Iris pigment epithelial cell (primary cell): ENCODE results near the gene FBN2.
"Not testable (repeated sequence)": the region's sequence is repeated elsewhere in the genome, so short reads cannot be mapped to it uniquely, and the experiment has no call there.

Experiments
- DNase-seq: peaks from one replicate; pipeline ENCODE4 v3.0.0-alpha.2; 2011; ENCODE audit warnings: low read depth

Gene FBN2

DNA sequence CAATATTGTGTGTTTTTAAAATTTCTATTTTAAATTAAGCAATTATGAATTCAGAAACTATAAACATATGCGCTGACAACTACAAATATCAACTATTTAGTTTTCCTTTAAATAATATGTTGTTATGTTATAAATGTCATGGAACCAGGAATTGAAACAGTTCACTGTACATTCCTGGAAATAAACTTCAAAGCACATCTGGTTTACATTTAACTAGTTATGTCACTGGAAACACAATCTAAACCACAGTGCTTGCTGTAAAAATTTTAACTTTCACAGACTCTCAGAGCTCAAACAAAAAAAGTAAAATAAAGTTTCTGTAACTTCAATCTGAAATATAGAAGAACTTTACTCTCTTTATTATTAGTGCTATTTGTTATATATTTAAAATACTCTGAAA is 179.2 kb downstream of the FBN2 start:
- DNase-seq, result no peak

DNA sequence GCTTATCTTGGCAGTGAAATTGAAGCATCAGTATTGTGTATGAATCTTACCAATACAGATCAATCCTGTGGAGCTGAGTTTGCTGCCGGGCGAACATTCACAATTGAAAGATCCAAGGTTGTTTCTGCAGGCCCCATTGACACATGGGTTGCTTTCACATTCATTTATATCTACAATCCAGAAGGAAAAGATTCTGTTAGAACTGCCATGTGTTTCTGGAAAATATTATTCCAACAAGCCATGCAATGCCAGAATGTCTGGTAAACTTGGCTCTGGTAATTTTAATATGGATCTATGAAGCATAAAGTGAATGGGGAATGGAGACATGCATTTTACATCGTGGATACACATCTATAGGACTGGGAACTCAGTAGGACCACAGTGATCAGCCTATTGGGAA is 180.8 kb downstream of the FBN2 start:
- DNase-seq, result no peak

DNA sequence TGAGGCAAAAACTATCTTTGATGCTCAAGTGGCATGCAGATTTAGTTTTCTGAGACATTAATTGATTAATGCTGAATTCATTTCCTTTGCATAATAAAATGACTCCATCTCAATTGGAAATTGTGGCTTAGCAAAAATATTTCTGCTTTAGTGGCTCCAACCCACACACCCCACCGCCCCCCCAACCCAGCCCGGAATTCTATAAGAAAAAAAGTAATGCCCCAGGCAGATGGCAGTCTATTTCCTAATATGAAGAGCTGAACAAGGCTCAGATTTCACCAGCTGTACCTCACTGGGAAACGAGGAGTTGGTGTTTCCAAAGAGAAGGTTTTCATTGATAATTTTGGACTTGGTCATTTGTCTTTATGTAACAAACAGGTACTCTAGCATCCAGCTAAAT is 182.1 kb downstream of the FBN2 start:
- peak; percentile 38 for DNase-seq

DNA sequence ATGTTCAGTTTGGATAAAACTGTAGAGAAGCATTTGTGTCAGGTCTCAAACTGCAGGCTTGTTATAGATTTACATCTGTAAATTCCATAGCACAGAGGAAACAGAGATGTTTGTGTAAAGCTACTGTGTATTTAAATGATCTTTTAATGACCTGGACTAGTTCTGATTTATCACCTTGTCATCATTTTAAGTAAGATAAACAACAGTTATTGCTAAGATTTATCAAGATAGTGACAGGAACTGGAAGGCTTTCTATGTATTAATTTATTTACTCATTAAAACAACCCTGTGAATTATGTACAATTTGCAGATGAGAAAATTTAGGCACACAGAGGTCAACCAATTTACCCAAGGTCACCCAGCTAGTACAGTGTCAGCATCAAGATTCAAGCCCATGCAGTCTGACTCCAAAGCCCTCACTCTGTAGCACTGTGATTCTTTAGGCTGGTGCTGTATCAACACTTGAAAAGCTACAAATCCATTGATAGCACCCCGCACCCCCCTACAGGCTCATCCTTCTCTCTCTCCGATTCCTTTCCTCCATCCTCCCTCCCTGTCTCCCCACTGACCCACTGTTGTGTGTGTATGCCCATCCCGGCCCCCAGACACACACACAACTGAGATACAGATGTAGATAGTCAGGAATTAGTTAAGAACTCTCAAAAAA is 184.5 kb downstream of the FBN2 start:
- no peak for DNase-seq

DNA sequence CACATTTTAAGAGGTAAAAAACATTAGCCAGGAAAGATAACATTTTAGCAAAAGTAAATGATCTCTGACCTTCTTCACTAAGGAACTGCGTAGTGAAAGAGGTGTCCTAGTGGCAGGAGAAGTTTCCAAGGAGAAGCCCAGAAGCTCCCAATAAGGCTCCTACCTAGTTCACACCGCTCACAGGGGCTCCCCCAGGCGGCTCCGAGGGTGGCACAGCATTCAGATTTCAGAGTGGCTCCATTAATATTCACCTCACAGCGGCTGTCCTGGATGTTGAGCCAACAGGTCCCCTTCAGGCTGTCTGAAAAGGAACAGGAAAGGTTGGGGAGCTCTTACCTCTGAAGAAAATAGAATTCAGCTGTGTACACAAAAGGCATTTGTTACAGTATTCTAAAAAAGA is 187.3 kb downstream of the FBN2 start:
- no peak for DNase-seq

DNA sequence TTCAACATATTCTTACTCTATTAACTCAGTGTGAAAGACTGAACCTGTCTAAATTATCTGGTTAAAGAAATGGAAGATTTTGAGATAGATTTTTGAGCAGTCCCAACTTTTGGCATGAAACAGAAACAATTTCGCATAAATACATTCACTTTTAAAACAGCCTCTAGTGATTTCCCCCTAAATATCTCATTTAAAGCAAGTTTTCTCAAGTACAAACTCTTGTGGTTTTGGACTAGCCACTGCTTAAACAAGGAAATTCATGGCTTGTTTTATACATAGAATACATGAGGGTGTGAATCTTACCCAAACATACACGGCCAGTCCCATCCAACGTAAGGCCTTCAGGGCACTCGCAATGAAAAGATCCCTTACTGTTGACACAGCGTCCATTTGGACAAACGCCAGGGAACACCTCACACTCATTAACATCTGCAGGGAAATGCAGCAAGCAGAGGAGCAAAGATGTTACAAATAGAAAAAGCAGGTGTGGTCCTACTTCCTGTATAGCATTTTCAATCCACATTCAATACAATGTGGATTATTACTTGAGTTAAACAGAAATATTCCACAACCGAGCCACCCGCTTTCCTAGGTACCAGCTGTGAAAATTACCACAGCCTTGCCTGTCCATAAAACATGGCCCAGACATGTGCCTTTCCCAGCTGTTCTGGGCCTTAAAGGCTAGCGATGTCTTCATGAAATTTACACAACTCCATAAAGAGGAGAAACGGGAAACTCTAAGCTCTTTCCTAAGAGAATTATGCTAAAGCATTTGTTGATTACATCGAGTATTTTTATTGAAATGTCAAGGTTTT is 188.8 kb downstream of the FBN2 start:
- peak; percentile 48 for DNase-seq

DNA sequence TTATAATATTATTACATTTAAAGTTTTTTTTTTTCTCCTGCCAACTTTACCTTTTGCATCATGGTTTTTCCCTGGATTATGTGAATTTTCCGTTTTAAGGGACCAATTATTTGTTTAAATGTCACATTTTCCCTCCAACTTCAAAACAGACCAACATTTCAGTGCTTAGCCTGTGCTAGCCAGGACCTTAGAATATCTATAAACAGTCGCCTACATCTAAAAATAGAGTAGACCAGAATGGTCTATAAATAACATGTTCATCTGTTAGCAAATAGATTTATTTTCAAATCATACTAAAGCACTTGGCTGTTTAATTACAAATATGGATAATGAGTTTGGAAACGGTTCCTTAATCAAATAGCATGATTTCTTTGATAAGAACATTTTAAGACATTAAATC is 192.0 kb downstream of the FBN2 start:
- no peak for DNase-seq

DNA sequence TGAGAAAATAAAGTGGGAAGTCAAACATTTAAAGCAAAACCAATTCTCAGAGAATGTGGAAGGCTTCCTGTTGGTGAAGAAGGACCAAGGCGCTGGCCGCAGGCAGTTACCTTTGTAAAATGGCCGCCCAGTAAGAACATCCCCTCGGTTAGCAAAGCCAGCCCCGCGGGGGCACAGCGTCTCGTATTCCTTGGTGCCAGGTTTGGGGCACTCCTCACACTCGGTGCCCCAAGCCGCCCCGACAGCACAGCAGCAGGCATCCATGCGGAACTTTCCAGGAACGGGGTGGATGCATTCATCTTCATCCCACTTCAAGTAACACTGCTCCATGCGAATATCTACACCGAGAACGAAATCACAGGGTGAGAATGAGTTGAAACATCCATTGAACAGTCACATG is 192.8 kb downstream of the FBN2 start:
- no peak for DNase-seq

DNA sequence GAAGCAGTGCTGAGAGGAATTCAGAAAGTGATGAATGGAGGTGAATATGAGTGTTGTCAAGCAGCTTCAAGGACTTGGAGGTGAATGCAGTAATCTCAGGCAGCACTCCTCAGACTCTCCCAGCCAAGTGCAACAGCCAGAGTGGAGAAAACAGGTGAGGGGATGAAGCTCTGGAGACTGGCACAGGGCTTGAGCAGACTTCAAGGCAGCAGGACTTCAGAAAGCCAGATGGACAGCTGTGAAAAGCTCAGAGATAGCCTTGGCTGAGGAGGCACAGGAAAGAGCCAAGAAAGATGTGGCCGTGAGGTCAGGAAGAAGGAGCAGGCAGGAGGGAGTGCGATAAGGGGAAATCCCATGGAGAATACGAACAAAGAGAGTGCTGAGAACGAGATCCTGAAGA is 194.9 kb downstream of the FBN2 start:
- DNase-seq, result no peak

DNA sequence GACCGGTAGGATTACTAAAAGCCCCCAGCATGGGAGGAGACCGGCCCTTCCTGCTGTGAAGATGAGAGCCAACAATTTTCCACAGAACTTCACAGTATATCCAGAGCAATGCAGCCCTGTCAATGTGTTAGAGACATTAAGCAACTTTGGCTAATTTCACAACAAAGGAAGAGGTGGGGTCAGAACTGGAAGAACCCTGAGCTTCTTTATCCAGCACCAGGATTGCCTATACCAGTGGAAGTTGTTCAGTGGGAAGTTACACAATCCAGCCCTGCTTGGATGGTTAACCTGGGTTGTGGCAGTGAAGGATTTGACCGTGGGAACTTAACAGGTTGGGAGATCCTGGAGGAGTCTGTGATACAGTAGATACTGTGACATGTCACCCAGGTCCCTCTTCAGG is 197.0 kb downstream of the FBN2 start:
- peak; percentile 87 for DNase-seq

DNA sequence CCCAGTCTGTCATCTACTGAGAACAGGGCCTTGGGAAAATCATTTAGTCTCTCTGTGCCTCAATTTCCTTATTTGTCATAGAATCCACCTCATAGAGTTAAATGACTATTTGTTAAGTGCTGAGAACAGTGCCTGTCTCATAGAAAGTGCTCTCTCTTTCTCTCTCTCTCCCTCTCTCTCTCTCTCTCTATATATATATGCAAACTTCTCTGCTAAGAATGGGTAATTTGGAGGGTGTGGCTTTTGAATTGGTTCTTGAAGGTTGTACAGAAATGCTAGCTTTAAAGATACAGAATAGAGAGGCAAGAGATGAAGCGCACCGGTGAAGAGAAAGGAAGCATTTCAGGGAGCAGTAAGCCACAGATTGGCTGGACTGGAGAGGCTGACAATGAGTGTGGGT is 197.4 kb downstream of the FBN2 start:
- DNase-seq, result no peak

DNA sequence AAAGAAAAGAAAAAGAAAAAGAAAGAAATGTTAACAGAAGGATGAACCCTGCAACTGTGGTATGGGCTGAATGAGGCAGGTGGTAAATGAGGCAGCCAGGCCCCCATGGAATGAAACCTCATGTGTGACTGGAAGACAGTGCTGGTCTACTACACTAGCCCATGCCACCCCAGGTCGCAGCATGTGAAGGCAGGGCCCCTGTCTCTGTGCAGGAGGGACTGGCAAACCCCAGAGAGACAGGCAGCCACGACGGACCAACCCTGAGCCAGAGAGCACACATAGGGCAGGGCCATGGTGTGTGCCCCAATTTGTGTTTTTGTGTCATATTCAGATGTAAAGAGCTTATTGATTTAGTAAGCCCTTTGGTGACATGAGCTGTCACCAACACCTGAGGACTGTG is 198.5 kb downstream of the FBN2 start:
- DNase-seq, result no peak

DNA sequence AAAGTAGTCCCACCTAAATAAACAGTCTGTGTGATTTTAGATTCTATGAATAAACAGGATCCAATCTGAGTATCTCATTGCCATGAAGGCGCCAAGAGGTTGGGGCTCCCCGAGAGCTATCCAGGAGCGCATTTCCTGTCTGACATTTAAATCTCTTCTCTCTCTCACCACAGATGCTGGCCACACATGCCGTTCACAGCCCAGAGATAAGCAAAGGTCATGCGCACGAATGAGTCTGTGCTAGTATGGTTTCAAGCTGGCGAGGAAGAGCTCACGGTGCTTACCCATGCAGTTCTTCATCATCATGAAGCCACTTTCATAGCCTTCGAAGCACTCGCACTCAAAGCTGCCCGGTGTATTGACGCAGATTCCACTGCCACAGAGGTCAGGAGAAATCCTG is 199.4 kb downstream of the FBN2 start:
- DNase-seq, result no peak

DNA sequence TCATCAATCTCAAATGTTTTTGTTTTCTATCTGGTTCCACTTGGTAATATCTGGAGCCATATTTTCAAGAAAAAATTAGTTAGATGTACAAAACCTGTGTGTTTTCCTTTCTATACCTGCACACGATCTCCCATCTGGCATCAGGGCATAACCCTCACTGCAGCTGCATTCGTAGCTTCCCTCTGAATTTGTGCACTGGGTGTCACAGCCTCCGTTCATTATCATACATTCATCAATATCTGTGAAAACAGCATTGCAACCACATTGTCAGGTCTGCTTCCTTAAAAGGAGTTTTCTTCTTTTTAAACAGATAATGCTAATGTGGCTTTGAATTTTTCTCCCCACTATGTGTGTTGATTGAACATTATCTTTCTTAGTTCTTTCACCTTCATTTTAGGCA is 202.7 kb downstream of the FBN2 start:
- DNase-seq, result no peak

DNA sequence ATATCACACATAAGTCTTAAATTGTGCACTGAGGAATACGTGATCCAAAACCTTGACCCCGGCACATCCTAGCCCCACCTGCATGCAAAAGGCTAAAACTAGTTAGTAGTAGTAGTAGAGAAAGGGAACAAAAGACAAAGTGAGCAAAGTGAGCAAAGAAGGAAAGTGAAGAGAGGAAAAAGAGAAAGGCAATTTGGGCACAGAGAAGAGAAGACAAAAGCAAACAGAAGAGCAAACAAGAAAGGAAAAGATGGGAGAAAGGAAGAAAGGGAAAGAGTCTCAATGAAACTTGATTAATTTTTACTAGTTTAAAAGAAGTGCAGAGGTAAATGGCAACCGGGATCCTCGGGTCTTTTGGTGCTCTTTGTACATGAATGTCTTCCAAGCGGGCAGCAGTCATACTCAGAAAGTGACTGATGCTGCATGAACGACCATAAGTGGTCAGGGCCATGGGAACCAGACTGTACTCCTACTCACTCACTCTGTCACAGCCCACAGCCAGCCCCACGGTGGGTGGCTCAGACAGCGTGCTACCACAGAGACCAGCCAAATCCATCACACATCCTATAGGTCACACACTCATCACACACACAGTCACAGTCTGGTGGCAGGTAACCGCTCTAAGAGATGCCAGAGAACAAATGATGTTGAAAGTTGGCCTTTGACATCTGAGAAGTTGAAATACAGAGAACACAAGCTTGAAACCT is 203.9 kb downstream of the FBN2 start:
- no peak for DNase-seq

DNA sequence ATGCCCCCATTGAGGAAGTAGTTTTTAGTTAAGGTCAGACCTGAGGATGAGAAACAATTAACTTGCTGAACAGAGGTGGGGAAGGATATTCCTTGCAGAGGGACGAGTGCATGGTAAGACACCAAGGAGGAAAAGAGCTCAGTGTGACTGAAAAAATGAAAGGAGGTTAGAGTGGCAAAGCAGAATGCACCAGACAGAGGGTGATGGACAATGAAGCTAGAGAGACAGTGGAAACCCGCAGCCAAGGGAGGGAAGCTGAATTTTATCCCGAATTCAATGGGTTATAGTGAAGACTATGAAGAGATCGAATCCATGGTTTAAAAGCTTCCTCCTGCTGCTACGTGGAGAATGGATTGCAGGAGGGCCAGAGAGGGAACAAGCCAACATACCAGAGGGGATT is 206.8 kb downstream of the FBN2 start:
- no peak for DNase-seq

DNA sequence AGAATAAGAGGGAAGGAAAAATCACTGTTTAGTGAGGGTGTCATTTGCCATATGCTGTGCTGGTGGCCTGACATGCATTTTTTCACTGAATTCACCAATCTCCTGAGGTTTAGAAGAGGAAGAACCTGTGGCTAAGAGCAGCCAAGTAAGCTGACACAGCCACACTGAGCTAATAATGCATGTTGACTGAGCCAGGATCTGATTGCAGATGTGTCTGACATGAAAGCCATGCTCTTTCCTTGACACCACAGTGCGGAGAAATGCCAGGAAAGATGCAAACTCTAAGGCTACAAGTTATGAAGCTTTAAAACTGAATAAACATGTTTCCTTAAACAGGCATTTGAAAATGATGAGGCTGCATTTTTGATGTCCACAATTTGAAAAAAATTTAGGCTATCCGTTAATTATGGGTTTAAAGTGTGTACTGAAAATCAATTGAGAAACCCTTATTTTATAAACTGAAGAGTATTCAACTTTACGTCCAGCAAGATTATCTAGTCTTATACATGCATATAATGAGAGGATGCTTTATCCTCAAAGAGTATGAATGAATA is 208.6 kb downstream of the FBN2 start:
- no peak for DNase-seq

DNA sequence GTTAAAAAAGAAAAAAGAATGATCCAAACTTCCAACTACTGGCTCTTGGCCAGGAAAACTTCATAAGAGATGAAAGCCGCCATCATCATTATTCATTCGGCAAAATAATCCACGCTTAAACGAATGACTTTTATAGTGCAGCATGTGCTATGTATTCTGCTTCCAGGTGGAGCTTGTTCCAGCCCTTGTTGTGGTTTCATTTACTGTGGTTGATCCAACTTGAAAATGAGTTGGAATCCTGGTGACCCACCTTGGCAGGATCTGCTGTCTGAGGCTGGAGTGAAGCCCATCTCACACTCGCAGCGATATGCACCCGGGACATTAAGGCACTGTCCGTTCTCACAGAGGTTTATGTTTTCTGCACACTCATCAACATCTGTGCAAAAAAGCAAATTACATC is 209.6 kb downstream of the FBN2 start:
- no peak for DNase-seq

DNA sequence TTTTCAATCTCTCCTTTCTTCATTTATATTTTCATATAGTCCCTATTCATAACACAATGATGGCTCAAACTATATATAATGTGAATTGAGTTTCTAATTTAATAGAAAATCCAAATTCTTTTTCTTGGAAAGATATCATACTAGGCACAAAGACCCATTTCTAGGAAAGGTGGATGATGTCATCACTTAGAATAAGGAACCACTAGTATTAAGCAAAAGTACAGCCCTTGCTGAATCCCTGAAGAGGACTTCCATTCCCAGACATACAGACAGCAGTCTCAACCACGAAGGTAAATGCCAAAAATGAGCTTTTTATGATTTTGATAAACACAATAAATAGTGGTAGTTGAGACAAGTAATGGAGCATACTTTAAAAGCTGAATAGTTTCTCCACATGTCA is 210.0 kb downstream of the FBN2 start:
- DNase-seq, result no peak

DNA sequence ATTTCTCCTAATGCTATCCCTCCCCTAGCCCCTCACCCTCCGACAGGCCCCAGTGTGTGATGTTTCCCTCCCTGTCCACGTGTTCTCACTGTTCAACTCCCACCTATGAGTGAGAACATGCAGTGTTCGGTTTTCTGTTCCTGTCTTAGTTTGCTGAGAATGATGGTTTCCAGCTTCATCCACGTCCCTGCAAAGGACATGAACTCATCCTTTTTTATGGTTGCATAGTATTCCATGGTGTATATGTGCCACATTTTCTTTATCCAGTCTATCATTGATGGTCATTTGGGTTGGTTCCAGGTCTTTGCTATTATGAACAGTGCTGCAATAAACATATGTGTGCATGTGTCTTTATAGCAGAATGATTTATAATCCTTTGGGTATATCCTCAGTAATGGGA is 216.6 kb downstream of the FBN2 start:
- not testable (repeated sequence) for DNase-seq

DNA sequence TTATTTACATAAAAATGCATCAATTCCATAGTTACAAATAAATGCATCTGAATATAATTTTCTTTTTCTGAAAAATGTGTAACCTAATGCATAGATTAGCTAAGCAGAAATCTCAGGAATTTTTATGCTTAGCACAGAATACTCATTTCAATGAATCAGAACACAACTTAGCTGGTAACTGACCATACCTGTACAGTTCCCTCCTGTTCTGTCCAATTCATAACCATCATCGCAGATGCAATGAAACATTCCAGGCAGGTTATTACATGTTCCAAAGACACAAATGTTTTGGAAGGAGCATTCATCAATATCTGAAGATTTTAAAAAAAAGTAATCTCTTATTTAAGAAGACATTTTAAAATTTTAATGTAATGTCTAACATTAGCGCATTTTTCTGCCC is 219.4 kb downstream of the FBN2 start:
- DNase-seq, result no peak

DNA sequence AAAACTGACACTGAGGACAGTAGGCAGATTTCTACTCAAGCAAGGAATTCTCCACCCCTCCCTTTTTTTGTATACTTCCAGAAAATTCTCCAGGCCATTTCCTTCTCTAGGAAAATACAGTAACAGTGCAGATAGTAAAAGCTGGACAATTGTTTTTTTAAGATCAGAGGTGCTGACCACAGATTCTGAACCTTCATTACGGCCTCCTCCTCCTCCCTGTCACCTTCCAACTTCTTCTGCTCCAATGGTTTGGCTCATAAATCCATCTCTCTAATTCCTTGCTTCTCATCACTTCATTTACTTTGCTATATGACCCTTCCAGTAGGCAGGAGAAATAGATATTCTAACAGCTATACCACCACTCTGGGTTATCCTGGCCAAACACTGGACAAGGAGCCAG is 220.6 kb downstream of the FBN2 start:
- DNase-seq, result no peak

DNA sequence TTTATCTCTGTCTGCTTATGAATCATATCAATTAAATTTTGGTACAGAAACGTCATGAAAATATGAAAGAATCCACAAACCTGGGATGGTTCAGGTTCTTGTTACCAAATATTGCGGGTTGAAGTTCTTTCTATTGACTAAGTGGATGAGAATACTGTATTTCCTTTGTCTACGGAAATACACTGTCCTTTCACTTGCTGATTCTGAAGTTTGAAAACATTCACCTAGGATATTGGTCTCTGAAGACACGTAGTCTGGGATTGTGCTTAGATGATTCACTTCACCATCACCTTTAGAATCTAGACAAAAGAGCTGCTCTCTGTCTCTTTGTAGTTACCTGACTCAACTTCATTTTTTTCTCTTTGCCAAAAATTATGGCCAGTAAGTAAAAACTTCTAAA is 222.4 kb downstream of the FBN2 start:
- no peak for DNase-seq
